Measurements from ENCODE around the gene PRM2.

GRCh38 chr16:11252482-11252931, 23.8 kb downstream of the PRM2 start:
- TF ChIP-seq RAD21 (conservative IDR thresholded peaks at IDR 0.05 in 1 of 2, IDR thresholded peaks at IDR 0.05 in 1 of 2), result no peak
- TF ChIP-seq, protein P1, sequence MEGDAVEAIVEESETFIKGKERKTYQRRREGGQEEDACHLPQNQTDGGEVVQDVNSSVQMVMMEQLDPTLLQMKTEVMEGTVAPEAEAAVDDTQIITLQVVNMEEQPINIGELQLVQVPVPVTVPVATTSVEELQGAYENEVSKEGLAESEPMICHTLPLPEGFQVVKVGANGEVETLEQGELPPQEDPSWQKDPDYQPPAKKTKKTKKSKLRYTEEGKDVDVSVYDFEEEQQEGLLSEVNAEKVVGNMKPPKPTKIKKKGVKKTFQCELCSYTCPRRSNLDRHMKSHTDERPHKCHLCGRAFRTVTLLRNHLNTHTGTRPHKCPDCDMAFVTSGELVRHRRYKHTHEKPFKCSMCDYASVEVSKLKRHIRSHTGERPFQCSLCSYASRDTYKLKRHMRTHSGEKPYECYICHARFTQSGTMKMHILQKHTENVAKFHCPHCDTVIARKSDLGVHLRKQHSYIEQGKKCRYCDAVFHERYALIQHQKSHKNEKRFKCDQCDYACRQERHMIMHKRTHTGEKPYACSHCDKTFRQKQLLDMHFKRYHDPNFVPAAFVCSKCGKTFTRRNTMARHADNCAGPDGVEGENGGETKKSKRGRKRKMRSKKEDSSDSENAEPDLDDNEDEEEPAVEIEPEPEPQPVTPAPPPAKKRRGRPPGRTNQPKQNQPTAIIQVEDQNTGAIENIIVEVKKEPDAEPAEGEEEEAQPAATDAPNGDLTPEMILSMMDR (IDR thresholded peaks at IDR 0.05), result no peak
- TF ChIP-seq, protein P2, sequence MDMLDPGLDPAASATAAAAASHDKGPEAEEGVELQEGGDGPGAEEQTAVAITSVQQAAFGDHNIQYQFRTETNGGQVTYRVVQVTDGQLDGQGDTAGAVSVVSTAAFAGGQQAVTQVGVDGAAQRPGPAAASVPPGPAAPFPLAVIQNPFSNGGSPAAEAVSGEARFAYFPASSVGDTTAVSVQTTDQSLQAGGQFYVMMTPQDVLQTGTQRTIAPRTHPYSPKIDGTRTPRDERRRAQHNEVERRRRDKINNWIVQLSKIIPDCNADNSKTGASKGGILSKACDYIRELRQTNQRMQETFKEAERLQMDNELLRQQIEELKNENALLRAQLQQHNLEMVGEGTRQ (IDR thresholded peaks at IDR 0.05), result no peak
- TF ChIP-seq ZC3H11A (IDR thresholded peaks at IDR 0.05), result no peak
- TF ChIP-seq JUN (IDR thresholded peaks at IDR 0.05), result no peak

Measured in A549 (cell line).